Measurements from ENCODE around the gene NUDT16L1. TPM values are rescaled to one million over a fixed set of nuclear protein-coding genes. Genes with fewer than 3 reads are reported as not detected.

Gene NUDT16L1
- total RNA-seq, 4 donors from 2014 or later = 7.4 to 10.2 (median 8.8) TPM

GRCh38 chr16:4745274-4745569 is 51.9 kb downstream of the NUDT16L1 start:
- H3K9me3 ChIP-seq = no peaks in the 10 kb centered on the region
- no peak for DNase-seq
- TF ChIP-seq CTCF (IDR thresholded peaks at IDR 0.05 in 4 of 5, conservative IDR thresholded peaks at IDR 0.05 in 1 of 5) (no peak), POLR2A (IDR thresholded peaks at IDR 0.05) (no peak)
- intact Hi-C loops (cut with DNase I; ENCODE audit: low total_unique reads) (no loop called here), in situ Hi-C loops (cut with MboI; ENCODE audit: low sequenced_read_pairs in 4 of 4) (no loop called here)
- no peaks in the 10 kb centered on the region for H3K36me3 ChIP-seq
- no peak overlapping the region for H3K27ac ChIP-seq
- H3K4me3 ChIP-seq = no peak overlapping the region
- peaks cover 0 to 3% of the 10 kb centered on the region in 2 donors for H3K4me1 ChIP-seq
- peaks cover 0 to 3% (median 0%) of the 10 kb centered on the region in 3 donors for H3K27me3 ChIP-seq
- ATAC-seq = no peak

Small RNA genes within 50 kb of the gene (microRNA-seq; reads per million reads assigned to microRNA genes)
- 0 reads per million in 2 donors for gene MIR6769A (ENCODE audit: borderline replicate concordance in 2 of 2)

Other genes with a start within 250 kb of the NUDT16L1 start
- 10 to 100 TPM in 1 of 4 donors, 1 to 10 TPM in 3; 2.7 to 11.0 (median 9.1) TPM for gene NMRAL1, start 218.9 kb upstream of the NUDT16L1 start, total RNA-seq
- 10 to 100 TPM; 21.7 to 30.0 (median 28.4) TPM for gene HMOX2, start 217.2 kb upstream of the NUDT16L1 start, total RNA-seq
- gene CDIP1, start 154.8 kb upstream of the NUDT16L1 start, total RNA-seq = 10 to 100 TPM; 23.8 to 34.2 (median 25.4) TPM
- under 1 TPM in 2 of 4 donors, not detected in 2; 0.15 to 0.59 TPM for gene C16orf96, start 137.2 kb upstream of the NUDT16L1 start, total RNA-seq
- 10 to 100 TPM; 13.5 to 19.0 (median 15.4) TPM for gene UBALD1, start 78.7 kb upstream of the NUDT16L1 start, total RNA-seq
- 10 to 100 TPM; 33.8 to 62.9 (median 55.0) TPM for gene MGRN1, start 68.7 kb upstream of the NUDT16L1 start, total RNA-seq
- gene ANKS3, start 40.7 kb downstream of the NUDT16L1 start, total RNA-seq = 10 to 100 TPM in 1 of 4 donors, 1 to 10 TPM in 3; 6.7 to 16.6 (median 9.0) TPM
- 1 to 10 TPM in 2 of 4 donors, under 1 TPM in 2; 0.44 to 1.2 (median 0.91) TPM for gene DNAAF8, start 41.0 kb downstream of the NUDT16L1 start, total RNA-seq
- 1 to 10 TPM; 6.3 to 7.3 (median 6.9) TPM for gene ZNF500, start 73.6 kb downstream of the NUDT16L1 start, total RNA-seq
- gene SEPTIN12, start 94.8 kb downstream of the NUDT16L1 start, total RNA-seq = not detected
- not detected for gene SMIM22, start 101.8 kb downstream of the NUDT16L1 start, total RNA-seq
- 10 to 100 TPM; 11.6 to 31.1 (median 26.0) TPM for gene ROGDI, start 109.1 kb downstream of the NUDT16L1 start, total RNA-seq
- gene GLYR1, start 153.7 kb downstream of the NUDT16L1 start, total RNA-seq = 10 to 100 TPM; 39.4 to 56.7 (median 53.0) TPM
- gene UBN1, start 153.9 kb downstream of the NUDT16L1 start, total RNA-seq = 10 to 100 TPM; 25.3 to 33.4 (median 28.2) TPM
- 10 to 100 TPM; 12.8 to 23.1 (median 18.3) TPM for gene PPL, start 243.6 kb downstream of the NUDT16L1 start, total RNA-seq